Retinal pigment epithelial cell (primary cell): Measurements from ENCODE around the gene TGFBRAP1.

Experiments used
- DNase-seq: peaks from one replicate; pipeline ENCODE4 v3.0.0-alpha.2; 2010; ENCODE audit warnings: low read depth
- H3K4me3 ChIP-seq: 2 replicates; pipeline ENCODE4 v1.5.1; 2011; ENCODE audit warnings: mild to moderate bottlenecking, low read length, control low read depth, moderate library complexity
- CTCF ChIP-seq: conservative IDR thresholded peaks from 2 replicates; pipeline ENCODE4 v1.5.1; 2011; ENCODE audit warnings: low read depth, low read length, control low read depth, inconsistent platforms

Gene TGFBRAP1

GRCh38 chr2:105357122-105357521 is 27.6 kb upstream of the TGFBRAP1 start:
- TF ChIP-seq CTCF = no peak
- no peak overlapping the region for H3K4me3 ChIP-seq
- no peak for DNase-seq

- TF ChIP-seq CTCF = peak; percentile 44
- DNase-seq = no peak
- no peak overlapping the region for H3K4me3 ChIP-seq
Measured at GRCh38 chr2:105344704-105345345, 15.3 kb upstream of the TGFBRAP1 start.

- no peak overlapping the region for H3K4me3 ChIP-seq
- no peak for DNase-seq
- TF ChIP-seq CTCF = no peak
Measured at GRCh38 chr2:105339414-105339813, 9.9 kb upstream of the TGFBRAP1 start.

GRCh38 chr2:105338020-105338385 is 8.5 kb upstream of the TGFBRAP1 start:
- no peak for TF ChIP-seq CTCF
- DNase-seq = no peak
- peak overlapping the region; percentile 97 for H3K4me3 ChIP-seq

- TF ChIP-seq CTCF = no peak
- DNase-seq = peak; percentile 51
Measured at GRCh38 chr2:105337122-105338019, 7.8 kb upstream of the TGFBRAP1 start, which contains the start of gene C2orf49. Gene C2orf49, plus strand, starts transcription at chr2:105337540. Its CDS starts 48 bp downstream, at chr2:105337588.

GRCh38 chr2:105336786-105337121 is 7.2 kb upstream of the TGFBRAP1 start:
- DNase-seq = no peak
- TF ChIP-seq CTCF = no peak
- H3K4me3 ChIP-seq = peak overlapping the region; percentile 97

More at GRCh38 chr2:105337122-105338019, 7.8 kb upstream of the TGFBRAP1 start, which contains the start of gene C2orf49:
- H3K4me3 ChIP-seq = peak within 1 kb of the TSS; percentile 97

- DNase-seq = no peak
- no peak for TF ChIP-seq CTCF
- H3K4me3 ChIP-seq = no peak overlapping the region
Measured at GRCh38 chr2:105335469-105335868, 5.9 kb upstream of the TGFBRAP1 start.
